Heart left ventricle (tissue), 13 donors: ENCODE data around the gene CADPS2.

Source experiments
- CTCF ChIP-seq, 12 donors: fragments of 200-600 bp; sonication (generic) in 4 of 12; IDR thresholded peaks; one replicate each; pipeline versions ENCODE4 v1.5.0 to v1.8.0; 2018 to 2022; ENCODE audit warnings: antibody characterized with exemption in 12 of 12, mild to moderate bottlenecking in 5 of 12
- POLR2A ChIP-seq, 2 donors: fragments of 450-650 bp; IDR thresholded peaks; one replicate each; pipeline ENCODE4 v1.6.1; 2017; ENCODE audit warnings: antibody characterized with exemption in 2 of 2, mild to moderate bottlenecking in 2 of 2, moderate library complexity in 2 of 2
- donor health status: ischemic (EF 13 %, LVEDD 7.1; RV severe dilation, severe dysfunction).
- donor health status: DM: no; HTN: yes; CAD: no.
- donor health status: DM: no; HTN: no; CAD: no.
- donor health status: ischemic (EF 25% LVEDD 6.9; RV normal size, moderate dysfunction).
- donor health status: ischemic (EF 25% LVEDD 5.7; RV mildly dilated, moderate dysfunction).
- donor health status: ischemic (EF 35%, LVEDD 5.7; RV mildly dilated, moderate dysfunction).
- donor health status: nonischemic (EF 11% LVEDD 7.7; RV severe dilation, severe dysfunction).
- donor health status: DM: yes; HTN: yes; CAD: no.
- donor health status: PGD.
- donor health status: ischemic (EF 29% LVEDD 5.4; RV normal size, mild dysfunction).
- donor health status: nonischemic (EF 23%, LVEDD 6.1; RV moderate dilation, normal function).

GRCh38 chr7:122637784-122638183, 248.5 kb downstream of the CADPS2 start:
- TF ChIP-seq CTCF (IDR thresholded peaks at IDR 0.05) = no peak
- TF ChIP-seq POLR2A (IDR thresholded peaks at IDR 0.05) = no peak
